GM12872 (cell line): ENCODE results near the gene C19orf44.
A peak's percentile ranks its signal among the peaks of the same experiment; 100 is the strongest.

Source experiments
- TF ChIP-seq, protein P1 (sequence below): IDR thresholded peaks from 3 replicates; pipeline ENCODE4 v1.5.1; 2011; ENCODE audit warnings: low read depth, mild to moderate bottlenecking, low read length, moderate library complexity; ENCODE audit not compliant: insufficient read depth

C19orf44 gene

DNA sequence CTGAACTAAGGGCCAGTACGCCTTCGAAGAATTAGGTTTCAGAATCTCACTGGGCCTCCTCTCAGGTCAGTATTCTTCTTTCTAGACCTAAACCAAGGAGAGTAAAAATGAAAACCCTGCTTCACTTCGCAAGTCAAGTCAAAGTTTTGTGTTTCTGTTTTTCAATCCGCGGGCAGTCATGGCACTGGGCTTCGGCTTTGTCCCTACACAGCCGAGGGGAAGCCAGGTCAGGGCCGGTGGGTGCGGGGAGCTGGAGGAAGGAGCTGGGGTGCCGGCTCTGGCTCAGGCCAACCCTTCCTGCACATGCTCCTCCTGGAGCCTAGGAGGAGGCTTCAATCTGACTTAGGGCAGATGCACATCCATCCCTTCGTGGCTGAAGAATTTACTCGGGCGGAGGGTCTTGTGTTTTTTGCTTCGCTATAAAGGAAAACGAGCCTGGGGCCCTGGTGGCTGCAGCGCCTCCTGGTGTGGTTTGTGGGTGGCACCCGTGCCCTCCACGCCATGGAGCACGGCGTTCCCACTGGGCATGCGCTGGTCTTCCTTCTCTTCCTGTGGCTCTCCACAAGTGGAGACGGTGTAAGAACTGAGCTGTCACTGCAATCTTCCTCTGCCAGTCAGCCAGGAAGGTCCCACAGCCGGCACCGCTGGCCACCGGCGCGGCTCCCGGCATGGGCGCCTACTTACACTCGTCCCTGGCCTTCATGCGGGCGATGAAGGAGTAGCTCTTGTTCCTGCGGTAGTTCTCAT, 22.5 kb downstream of the C19orf44 start:
- TF ChIP-seq, protein P1, sequence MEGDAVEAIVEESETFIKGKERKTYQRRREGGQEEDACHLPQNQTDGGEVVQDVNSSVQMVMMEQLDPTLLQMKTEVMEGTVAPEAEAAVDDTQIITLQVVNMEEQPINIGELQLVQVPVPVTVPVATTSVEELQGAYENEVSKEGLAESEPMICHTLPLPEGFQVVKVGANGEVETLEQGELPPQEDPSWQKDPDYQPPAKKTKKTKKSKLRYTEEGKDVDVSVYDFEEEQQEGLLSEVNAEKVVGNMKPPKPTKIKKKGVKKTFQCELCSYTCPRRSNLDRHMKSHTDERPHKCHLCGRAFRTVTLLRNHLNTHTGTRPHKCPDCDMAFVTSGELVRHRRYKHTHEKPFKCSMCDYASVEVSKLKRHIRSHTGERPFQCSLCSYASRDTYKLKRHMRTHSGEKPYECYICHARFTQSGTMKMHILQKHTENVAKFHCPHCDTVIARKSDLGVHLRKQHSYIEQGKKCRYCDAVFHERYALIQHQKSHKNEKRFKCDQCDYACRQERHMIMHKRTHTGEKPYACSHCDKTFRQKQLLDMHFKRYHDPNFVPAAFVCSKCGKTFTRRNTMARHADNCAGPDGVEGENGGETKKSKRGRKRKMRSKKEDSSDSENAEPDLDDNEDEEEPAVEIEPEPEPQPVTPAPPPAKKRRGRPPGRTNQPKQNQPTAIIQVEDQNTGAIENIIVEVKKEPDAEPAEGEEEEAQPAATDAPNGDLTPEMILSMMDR: 0 out of 3 replicates have a peak, but pooled peaks have one; percentile 11

DNA sequence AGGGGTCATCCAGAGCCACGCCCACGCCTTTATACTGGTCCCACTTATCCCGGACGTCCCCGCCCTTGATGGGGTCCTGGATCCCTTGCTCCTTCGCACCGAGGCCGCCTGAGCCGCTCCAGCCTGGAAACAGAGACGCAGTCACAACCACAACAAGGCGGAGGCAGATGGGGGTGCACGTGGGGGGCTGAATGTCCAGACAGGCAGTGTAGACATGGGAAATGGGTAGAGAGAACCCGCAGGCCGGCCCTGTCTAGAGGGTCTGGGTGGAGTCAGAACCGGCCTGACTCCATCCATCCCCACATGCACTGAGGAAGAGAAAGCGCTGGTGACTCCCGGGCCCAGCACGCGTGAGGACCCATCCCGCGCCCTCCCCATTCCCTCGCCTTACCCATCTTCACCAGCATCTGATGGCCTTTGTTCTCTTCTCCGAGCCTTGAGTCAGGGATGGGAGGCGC, 23.1 kb downstream of the C19orf44 start:
- TF ChIP-seq, protein P1: no peak

DNA sequence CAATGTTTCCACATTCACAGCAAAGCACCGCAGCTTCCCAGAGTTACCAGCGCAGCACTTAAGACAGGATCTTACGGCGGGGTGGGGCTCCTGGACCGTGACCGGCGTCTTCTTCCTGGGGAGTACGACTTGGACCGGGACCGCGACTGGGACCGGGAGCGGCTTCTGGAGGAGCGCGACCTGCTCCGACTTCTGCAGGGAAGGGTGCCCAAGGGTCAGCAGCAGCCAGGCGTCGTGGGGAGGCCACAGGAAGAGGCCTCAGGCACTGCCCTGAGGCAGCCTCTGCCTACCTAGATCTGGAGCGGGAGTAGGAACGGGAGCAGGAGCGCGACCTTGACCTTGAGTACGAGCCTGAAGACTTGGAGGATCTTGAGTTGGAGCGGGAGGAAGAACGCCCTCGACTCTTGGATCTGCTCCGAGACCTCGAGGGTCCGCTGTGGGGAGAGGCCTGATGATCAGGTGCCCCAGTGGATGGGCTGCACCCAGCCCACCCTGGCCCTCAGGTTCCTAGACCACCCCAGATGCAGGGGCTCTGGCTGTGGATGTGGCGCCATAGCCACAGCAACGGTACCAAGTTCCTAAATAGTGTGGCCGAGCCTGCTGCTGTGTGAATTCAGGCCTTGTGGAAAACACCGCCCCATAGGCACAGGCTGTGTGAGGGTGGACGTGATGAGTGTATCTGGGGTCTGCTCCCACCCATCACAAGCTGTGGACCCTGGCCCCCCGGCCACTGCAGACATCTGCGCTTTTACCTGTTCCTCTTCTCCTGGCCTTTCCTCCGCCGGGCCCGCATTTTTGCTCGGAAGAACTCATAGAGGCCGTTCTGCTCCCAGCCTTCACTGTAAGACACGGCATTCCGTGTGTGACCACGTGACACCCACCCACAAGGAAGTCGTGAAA, 24.1 kb downstream of the C19orf44 start:
- TF ChIP-seq, protein P1: no peak

DNA sequence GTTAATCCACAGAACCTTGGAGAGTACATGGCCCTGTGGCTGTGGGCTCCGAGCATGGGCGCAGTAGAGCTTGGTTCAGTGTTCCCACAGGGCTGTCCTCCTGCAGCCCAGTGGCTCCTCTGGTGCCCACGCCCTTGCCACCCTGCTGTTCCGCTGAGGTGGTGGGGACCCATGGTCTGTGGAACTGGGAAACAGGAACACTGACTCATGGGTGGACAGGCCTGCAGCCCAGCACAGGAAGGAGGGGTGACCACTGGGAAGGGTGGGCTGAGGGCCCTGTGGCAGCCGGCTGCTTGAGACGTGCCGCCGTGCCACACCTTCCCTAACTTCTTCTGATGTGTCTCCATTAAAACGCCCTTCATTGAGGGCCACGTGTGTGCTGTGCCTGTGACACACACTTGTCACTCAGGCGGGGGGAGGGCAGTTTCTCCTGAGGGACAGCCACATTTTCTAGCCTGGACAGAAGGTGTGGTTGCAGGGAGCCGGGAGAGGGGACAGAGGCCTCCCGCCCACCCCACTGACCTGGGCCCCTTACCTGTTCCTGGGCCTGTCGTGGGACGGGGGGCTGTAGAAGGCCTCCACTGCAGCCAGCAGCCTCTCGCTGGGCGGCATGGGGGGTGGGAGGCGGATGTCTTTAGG, 24.9 kb downstream of the C19orf44 start:
- TF ChIP-seq, protein P1: no peak

DNA sequence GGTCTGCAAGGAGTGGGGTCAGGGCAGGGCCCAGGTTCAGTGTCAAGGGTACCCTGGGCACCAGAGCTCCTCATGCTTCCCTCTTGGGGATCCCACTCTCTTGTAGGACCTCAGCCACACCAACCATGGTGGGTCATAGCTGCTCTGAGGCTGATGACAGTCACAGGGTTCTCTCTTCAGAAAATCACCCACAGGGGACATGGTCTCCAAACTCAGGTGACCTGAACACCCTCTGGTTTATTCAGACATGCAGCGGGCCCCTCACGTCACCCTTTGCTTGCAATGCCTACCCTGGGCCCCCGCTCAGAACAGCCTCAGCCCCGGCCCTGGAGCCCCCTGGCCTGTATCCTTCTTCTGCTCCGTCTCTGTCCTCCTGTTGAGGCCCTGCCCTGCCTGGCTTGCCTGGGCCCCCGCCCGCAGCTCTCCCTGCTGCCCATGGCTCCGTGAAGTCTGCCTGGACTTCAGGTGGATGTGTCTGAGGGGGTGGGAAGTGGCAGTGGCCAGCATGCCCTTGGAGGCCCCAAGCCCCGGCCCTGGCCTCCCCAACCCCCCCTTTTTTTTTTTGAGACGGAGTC, 25.6 kb downstream of the C19orf44 start:
- TF ChIP-seq, protein P1: no peak

DNA sequence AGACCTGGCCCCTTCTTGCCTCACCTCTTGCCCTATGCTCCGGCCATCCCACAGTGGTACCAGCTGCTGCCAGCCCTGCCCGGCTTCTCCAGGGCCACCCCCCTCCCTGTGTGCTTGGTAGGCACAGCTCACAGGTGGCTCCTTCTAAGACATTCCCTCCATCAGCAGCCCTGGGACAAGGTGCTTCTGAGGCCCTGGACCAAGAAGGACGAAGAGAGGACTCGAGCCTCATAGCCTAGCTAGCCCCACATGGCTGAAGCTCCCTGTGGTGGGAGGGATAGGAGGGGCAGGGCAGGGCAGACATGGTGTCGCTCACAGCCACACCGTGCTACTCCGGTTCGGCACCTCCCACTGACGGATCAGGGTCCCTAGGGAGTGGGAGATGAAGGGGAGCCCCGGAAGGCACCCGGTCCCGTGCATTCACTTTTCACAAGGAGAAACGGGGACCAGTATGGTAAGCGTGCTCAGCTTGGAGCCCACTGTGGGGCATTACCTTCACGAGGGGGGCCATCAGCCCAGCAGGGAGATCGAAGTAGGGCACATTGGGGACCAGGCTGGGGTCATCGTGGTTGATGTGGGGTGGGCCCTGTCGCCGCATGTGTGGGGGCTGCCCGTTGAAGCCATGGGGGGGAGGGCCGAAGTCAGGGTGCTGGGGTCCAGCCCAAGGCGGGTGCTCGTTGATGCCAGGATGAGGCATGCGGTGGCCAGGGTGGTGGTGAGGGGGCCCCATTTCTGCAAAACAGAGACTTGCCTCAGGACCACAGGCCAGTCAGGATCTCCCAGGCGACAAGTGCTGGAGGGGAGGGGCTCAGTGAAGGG, 26.6 kb downstream of the C19orf44 start:
- TF ChIP-seq, protein P1: no peak
